Measurements from ENCODE around the gene KAT7.
A peak's percentile ranks its signal among the peaks of the same experiment; 100 is the strongest.

KAT7 gene

GRCh38 chr17:49848019-49848473 lies 59.6 kb downstream of the KAT7 start, which contains the start of gene TAC4:
TSS of gene TAC4 (minus strand) at chr17:49848069. CDS start at chr17:49848017, 52 bp downstream.
- no peak for DNase-seq (ENCODE audit: extremely low read depth, insufficient read length)
- H3K4me3 ChIP-seq (replicated peaks; ENCODE audit: low read depth, low read length): no peak within 1 kb of the TSS
- no peaks in the 10 kb centered on the region; the same call in 1 of the 2 replicates for H3K27me3 ChIP-seq (replicated peaks; ENCODE audit: control insufficient read depth, insufficient read depth, low read length)
- no peak for TF ChIP-seq CTCF (IDR thresholded peaks at IDR 0.05; ENCODE audit: insufficient read depth, low read length, poor library complexity, severe bottlenecking)
- no peaks in the 10 kb centered on the region; the same call in 1 of the 2 replicates for H3K36me3 ChIP-seq (ENCODE audit: control insufficient read depth, insufficient read depth, low read length)

- DNase-seq (ENCODE audit: extremely low read depth, insufficient read length): no peak
- H3K27me3 ChIP-seq (replicated peaks; ENCODE audit: control insufficient read depth, insufficient read depth, low read length): no peaks in the 10 kb centered on the region; the same call in 1 of the 2 replicates
- TF ChIP-seq CTCF (IDR thresholded peaks at IDR 0.05; ENCODE audit: insufficient read depth, low read length, poor library complexity, severe bottlenecking): no peak
- H3K4me3 ChIP-seq (replicated peaks; ENCODE audit: low read depth, low read length): no peak overlapping the region
- no peaks in the 10 kb centered on the region; the same call in 1 of the 2 replicates for H3K36me3 ChIP-seq (ENCODE audit: control insufficient read depth, insufficient read depth, low read length)
Observed at GRCh38 chr17:49848739-49849138, 60.3 kb downstream of the KAT7 start.

- H3K36me3 ChIP-seq (ENCODE audit: control insufficient read depth, insufficient read depth, low read length): no peaks in the 10 kb centered on the region; the same call in 1 of the 2 replicates
- H3K4me3 ChIP-seq (replicated peaks; ENCODE audit: low read depth, low read length): no peak overlapping the region
- no peak for DNase-seq (ENCODE audit: extremely low read depth, insufficient read length)
- no peaks in the 10 kb centered on the region; the same call in 1 of the 2 replicates for H3K27me3 ChIP-seq (replicated peaks; ENCODE audit: control insufficient read depth, insufficient read depth, low read length)
- TF ChIP-seq CTCF (IDR thresholded peaks at IDR 0.05; ENCODE audit: insufficient read depth, low read length, poor library complexity, severe bottlenecking): no peak
Observed at GRCh38 chr17:49850218-49850610, 61.7 kb downstream of the KAT7 start.

- H3K36me3 ChIP-seq (ENCODE audit: control insufficient read depth, insufficient read depth, low read length): no peaks in the 10 kb centered on the region; the same call in 1 of the 2 replicates
- no peak for DNase-seq (ENCODE audit: extremely low read depth, insufficient read length)
- H3K27me3 ChIP-seq (replicated peaks; ENCODE audit: control insufficient read depth, insufficient read depth, low read length): no peaks in the 10 kb centered on the region; the same call in 1 of the 2 replicates
- H3K4me3 ChIP-seq (replicated peaks; ENCODE audit: low read depth, low read length): peak overlapping the region; percentile 56
- no peak for TF ChIP-seq CTCF (IDR thresholded peaks at IDR 0.05; ENCODE audit: insufficient read depth, low read length, poor library complexity, severe bottlenecking)
Observed at GRCh38 chr17:49850772-49851386, 62.4 kb downstream of the KAT7 start.

GRCh38 chr17:49851387-49852291 lies 63.2 kb downstream of the KAT7 start:
- no peaks in the 10 kb centered on the region; the same call in 1 of the 2 replicates for H3K27me3 ChIP-seq (replicated peaks; ENCODE audit: control insufficient read depth, insufficient read depth, low read length)
- TF ChIP-seq CTCF (IDR thresholded peaks at IDR 0.05; ENCODE audit: insufficient read depth, low read length, poor library complexity, severe bottlenecking): peak; percentile 80
- H3K36me3 ChIP-seq (ENCODE audit: control insufficient read depth, insufficient read depth, low read length): no peaks in the 10 kb centered on the region; the same call in 1 of the 2 replicates
- peak; percentile 49 for DNase-seq (ENCODE audit: extremely low read depth, insufficient read length)
- H3K4me3 ChIP-seq (replicated peaks; ENCODE audit: low read depth, low read length): peak overlapping the region; percentile 56
